ENCODE measurements around the gene ITGA5.

The ITGA5 gene

DNA sequence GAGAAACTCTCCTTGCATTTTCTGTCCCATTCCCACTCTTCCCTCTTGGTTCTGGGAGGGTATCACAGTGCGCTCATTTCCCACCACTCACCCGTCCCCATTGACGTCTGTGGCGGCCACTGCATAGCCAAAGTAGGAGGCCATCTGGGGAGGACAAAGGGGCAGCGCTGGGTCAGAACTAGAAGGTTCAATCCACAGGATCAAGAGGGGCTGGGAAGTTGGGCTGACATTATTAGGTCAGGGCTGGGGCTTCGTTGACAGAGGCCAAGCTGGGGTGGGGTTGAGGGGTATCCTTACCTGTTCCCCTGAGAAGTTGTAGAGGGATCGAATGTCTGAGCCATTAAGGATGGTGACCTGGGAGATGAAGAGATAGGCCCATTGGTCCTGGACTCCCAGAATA is 13.5 kb downstream of the ITGA5 start:
- Histone ChIP-seq H3K9me3 (ENCODE audit: control insufficient read depth in 1 of 2, low read length in 2 of 2) (no peaks in the 10 kb centered on the region), H3K4me1 (ENCODE audit: control insufficient read depth in 1 of 2, insufficient read depth in 2 of 2, low read length in 2 of 2) (peaks cover 0 to 22% of the 10 kb centered on the region in 2 donors), H3K27ac (ENCODE audit: low read length) (no peak overlapping the region), H3K27me3 (ENCODE audit: low read depth, low read length) (no peaks in the 10 kb centered on the region), H3K4me3 (ENCODE audit: low read depth in 1 of 2, low read length in 2 of 2) (no peak overlapping the region), H3K36me3 (ENCODE audit: control insufficient read depth in 1 of 2, insufficient read depth in 2 of 2, low read length in 2 of 2) (peaks cover 74 to 97% of the 10 kb centered on the region in 2 donors)

DNA sequence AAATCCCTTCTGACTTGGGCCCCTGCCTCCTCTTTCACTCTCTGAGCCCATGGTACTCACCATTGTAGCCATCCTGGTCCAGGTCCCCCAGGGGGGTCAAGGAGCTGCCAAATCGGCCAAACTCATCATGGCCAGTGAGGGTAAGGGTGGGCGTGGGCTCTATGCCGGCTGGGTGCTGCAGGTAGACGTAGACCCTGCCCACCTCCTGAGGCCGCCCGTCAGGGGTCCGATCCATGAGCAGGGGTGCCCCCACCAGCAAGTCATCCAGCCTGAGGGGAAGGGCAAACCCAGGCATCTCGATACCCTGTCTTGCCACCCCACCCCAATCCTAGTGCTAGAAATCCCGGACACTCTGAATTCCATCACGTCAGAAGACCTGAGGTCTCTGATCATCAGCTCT is 14.0 kb downstream of the ITGA5 start:
- Histone ChIP-seq H3K4me1 (ENCODE audit: control insufficient read depth in 1 of 2, insufficient read depth in 2 of 2, low read length in 2 of 2) (peaks cover 0 to 22% of the 10 kb centered on the region in 2 donors), H3K4me3 (ENCODE audit: low read depth in 1 of 2, low read length in 2 of 2) (no peak overlapping the region), H3K27me3 (ENCODE audit: low read depth, low read length) (no peaks in the 10 kb centered on the region), H3K36me3 (ENCODE audit: control insufficient read depth in 1 of 2, insufficient read depth in 2 of 2, low read length in 2 of 2) (peaks cover 78 to 97% of the 10 kb centered on the region in 2 donors), H3K27ac (ENCODE audit: low read length) (no peak overlapping the region), H3K9me3 (ENCODE audit: control insufficient read depth in 1 of 2, low read length in 2 of 2) (no peaks in the 10 kb centered on the region)

DNA sequence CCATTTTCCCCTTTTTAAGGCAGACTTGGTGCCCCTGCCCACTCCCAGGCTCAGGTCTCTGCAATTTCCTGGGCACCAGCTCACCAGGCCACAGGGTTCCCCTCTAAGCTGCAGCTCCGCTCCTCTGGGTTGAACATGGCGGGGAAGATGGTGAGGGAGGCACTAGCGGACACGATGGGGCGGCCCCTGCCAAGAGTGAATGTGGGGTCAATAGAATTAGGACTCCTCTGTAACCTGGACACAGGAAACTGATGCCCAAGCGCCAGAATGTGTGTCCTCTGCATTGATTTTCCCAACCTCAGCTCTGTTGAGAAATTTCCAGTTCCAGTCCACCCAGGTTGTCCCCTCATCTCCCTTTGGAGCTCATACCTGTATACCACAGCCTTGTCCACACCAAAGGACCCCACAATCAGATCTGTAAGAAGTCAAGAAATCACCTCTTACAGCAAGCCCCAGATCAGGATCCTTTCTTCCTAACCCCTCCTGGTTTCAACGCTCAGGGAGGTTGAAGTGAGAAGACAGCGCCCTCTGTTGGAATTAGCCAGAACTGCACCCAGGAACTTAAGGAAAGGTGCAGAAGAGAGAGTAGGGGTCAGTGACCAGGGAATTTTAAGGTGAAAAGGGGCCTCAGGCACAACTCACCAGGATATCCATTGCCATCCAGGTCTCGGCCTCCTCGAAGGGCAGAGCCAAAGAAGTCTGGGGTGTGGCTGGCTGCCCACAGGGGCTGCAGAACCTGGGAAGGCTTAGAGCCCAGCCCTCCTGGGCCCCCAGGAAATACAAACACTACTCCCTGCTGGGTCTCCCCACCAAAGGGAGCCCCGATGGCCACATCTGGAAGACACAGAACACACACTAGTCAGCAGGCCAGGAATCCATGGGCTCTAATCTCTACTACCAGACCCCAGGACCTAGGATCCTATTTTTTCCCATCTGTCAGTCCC is 14.7 kb downstream of the ITGA5 start:
- H3K36me3 ChIP-seq (ENCODE audit: control insufficient read depth in 1 of 2, insufficient read depth in 2 of 2, low read length in 2 of 2): peaks cover 83 to 98% of the 10 kb centered on the region in 2 donors
- no peaks in the 10 kb centered on the region for H3K9me3 ChIP-seq (ENCODE audit: control insufficient read depth in 1 of 2, low read length in 2 of 2)
- peaks cover 0 to 19% of the 10 kb centered on the region in 2 donors for H3K4me1 ChIP-seq (ENCODE audit: control insufficient read depth in 1 of 2, insufficient read depth in 2 of 2, low read length in 2 of 2)
- H3K27me3 ChIP-seq (ENCODE audit: low read depth, low read length): no peaks in the 10 kb centered on the region
- H3K27ac ChIP-seq (ENCODE audit: low read length): no peak overlapping the region
- no peak overlapping the region for H3K4me3 ChIP-seq (ENCODE audit: low read depth in 1 of 2, low read length in 2 of 2)

DNA sequence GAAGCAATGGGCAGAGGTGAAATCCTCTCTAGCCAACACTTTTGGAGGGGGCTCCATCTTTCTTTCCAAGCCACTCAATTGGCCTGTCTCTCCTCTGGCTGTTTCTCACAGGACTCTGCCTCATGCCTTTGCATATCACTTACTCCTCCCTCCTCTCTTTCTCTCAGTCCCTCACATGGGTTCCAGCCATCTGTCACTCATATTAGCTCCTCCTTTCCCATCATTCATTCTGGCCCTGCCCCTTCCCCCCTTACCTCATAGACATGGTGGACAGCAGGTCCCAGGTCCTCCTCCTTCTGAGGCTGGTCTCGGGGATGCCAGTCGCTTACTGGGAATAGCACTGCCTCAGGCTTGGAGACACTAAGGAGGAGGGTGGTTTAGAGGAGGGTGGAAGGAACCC is 17.9 kb downstream of the ITGA5 start:
- Histone ChIP-seq H3K27ac (ENCODE audit: low read length) (no peak overlapping the region), H3K36me3 (ENCODE audit: control insufficient read depth in 1 of 2, insufficient read depth in 2 of 2, low read length in 2 of 2) (peaks cover 85 to 99% of the 10 kb centered on the region in 2 donors)

DNA sequence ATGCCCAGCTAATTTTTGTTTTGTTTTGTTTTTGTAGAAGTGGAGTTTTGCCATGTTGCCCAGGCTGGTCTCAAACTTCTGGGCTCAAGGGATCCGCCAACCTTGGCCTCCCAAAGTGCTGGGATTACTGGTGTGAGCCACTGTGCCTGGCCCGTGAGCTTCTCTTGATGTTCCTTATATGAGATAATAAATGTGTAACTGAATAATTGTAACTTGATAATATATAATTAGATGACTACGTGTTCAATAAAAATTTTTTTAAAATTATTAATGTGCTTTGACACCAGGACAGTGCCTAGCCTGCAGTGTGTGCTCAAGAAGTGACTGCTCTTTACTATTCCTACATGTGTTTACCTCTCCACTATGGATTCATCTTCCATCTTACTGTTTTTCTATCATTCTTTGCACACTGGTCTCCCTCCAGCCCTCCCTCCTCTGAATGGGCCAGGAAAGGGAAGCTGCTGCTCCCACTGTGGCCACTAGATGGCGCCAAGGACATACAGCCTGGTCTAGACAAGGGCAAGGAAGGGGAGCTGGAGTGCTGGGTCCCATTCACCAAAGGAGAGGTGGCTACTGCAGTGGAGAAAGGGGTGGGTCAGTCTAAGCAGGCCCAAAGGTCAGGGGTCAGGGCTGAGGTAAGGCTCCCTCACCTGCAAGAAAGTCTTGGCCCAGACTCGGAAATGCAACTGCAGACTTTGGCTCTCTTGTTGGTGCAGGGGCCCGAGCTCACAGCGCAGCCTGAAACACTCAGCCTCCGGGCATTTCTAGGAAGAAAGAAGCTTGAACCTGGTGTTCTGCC is 19.9 kb downstream of the ITGA5 start:
- Histone ChIP-seq H3K4me3 (ENCODE audit: low read depth in 1 of 2, low read length in 2 of 2) (no peak overlapping the region), H3K36me3 (ENCODE audit: control insufficient read depth in 1 of 2, insufficient read depth in 2 of 2, low read length in 2 of 2) (peaks cover 72 to 95% of the 10 kb centered on the region in 2 donors), H3K27ac (ENCODE audit: low read length) (no peak overlapping the region)

More for the DNA sequence above, 17.9 kb downstream of the ITGA5 start:
- Histone ChIP-seq H3K27me3 (ENCODE audit: low read depth, low read length) (no peaks in the 10 kb centered on the region), H3K4me3 (ENCODE audit: low read depth in 1 of 2, low read length in 2 of 2) (no peak overlapping the region), H3K4me1 (ENCODE audit: control insufficient read depth in 1 of 2, insufficient read depth in 2 of 2, low read length in 2 of 2) (peaks cover 0 to 6% of the 10 kb centered on the region in 2 donors), H3K9me3 (ENCODE audit: control insufficient read depth in 1 of 2, low read length in 2 of 2) (no peaks in the 10 kb centered on the region)

GRCh38 chr12:54398218-54398617 is 20.8 kb downstream of the ITGA5 start:
- no peak overlapping the region for H3K27ac ChIP-seq (ENCODE audit: low read length)
- peaks cover 0 to 9% of the 10 kb centered on the region in 2 donors for H3K4me1 ChIP-seq (ENCODE audit: control insufficient read depth in 1 of 2, insufficient read depth in 2 of 2, low read length in 2 of 2)
- no peak overlapping the region for H3K4me3 ChIP-seq (ENCODE audit: low read depth in 1 of 2, low read length in 2 of 2)
- H3K27me3 ChIP-seq (ENCODE audit: low read depth, low read length): no peaks in the 10 kb centered on the region
- H3K9me3 ChIP-seq (ENCODE audit: control insufficient read depth in 1 of 2, low read length in 2 of 2): no peaks in the 10 kb centered on the region
- H3K36me3 ChIP-seq (ENCODE audit: control insufficient read depth in 1 of 2, insufficient read depth in 2 of 2, low read length in 2 of 2): peaks cover 68 to 86% of the 10 kb centered on the region in 2 donors

More for the DNA sequence above, 19.9 kb downstream of the ITGA5 start:
- no peaks in the 10 kb centered on the region for H3K27me3 ChIP-seq (ENCODE audit: low read depth, low read length)
- H3K4me1 ChIP-seq (ENCODE audit: control insufficient read depth in 1 of 2, insufficient read depth in 2 of 2, low read length in 2 of 2): peaks cover 0 to 6% of the 10 kb centered on the region in 2 donors
- no peaks in the 10 kb centered on the region for H3K9me3 ChIP-seq (ENCODE audit: control insufficient read depth in 1 of 2, low read length in 2 of 2)

DNA sequence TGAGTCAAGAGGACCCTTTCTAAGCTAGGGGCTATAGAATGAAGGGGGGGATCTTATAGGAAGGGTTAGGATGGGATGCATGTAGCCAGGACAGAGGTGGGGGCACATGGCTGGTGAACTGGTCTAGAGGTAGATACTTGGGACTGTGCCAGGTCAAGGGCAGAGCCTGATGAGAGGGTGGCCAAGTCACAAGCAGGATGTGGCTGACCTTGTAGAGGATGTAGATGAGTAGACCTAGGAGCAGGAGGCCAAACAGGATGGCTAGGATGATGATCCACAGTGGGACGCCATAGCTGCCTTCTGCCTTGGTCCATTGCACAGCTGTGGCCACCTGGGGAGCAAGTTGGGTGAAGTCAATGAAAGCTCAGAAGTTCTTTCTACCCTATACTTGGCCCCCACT is 21.9 kb downstream of the ITGA5 start:
- Histone ChIP-seq H3K9me3 (ENCODE audit: control insufficient read depth in 1 of 2, low read length in 2 of 2) (no peaks in the 10 kb centered on the region), H3K36me3 (ENCODE audit: control insufficient read depth in 1 of 2, insufficient read depth in 2 of 2, low read length in 2 of 2) (peaks cover 63 to 80% of the 10 kb centered on the region in 2 donors), H3K4me3 (ENCODE audit: low read depth in 1 of 2, low read length in 2 of 2) (no peak overlapping the region), H3K4me1 (ENCODE audit: control insufficient read depth in 1 of 2, insufficient read depth in 2 of 2, low read length in 2 of 2) (peaks cover 0 to 13% of the 10 kb centered on the region in 2 donors), H3K27ac (ENCODE audit: low read length) (no peak overlapping the region), H3K27me3 (ENCODE audit: low read depth, low read length) (no peaks in the 10 kb centered on the region)

GRCh38 chr12:54395545-54395944 is 23.5 kb downstream of the ITGA5 start:
- Histone ChIP-seq H3K36me3 (ENCODE audit: control insufficient read depth in 1 of 2, insufficient read depth in 2 of 2, low read length in 2 of 2) (peaks cover 47 to 64% of the 10 kb centered on the region in 2 donors), H3K9me3 (ENCODE audit: control insufficient read depth in 1 of 2, low read length in 2 of 2) (no peaks in the 10 kb centered on the region), H3K4me1 (ENCODE audit: control insufficient read depth in 1 of 2, insufficient read depth in 2 of 2, low read length in 2 of 2) (peaks cover 0 to 19% of the 10 kb centered on the region in 2 donors), H3K27ac (ENCODE audit: low read length) (no peak overlapping the region), H3K27me3 (ENCODE audit: low read depth, low read length) (no peaks in the 10 kb centered on the region), H3K4me3 (ENCODE audit: low read depth in 1 of 2, low read length in 2 of 2) (no peak overlapping the region)

DNA sequence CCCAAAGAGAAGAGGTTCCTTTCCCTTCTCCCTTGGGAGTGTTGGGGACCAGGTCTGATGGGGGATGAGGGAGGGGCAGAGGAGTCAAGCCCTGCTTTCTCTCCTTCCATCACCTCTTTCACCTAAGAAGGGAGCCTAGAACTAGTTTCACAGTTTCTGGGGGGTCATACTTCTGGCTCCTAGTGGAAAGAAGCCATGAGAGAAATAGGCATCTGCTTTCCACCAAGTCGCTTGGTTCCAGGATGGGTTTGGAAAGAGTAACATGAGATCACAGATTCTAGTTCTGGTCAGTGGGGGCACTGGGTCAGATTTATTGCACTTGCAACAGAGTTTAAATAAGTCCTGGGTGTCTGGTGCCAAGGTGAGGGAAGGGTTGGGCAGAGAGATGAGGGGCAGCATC is 24.1 kb downstream of the ITGA5 start:
- no peaks in the 10 kb centered on the region for H3K27me3 ChIP-seq (ENCODE audit: low read depth, low read length)
- no peak overlapping the region for H3K4me3 ChIP-seq (ENCODE audit: low read depth in 1 of 2, low read length in 2 of 2)
- no peaks in the 10 kb centered on the region for H3K9me3 ChIP-seq (ENCODE audit: control insufficient read depth in 1 of 2, low read length in 2 of 2)
- no peak overlapping the region for H3K27ac ChIP-seq (ENCODE audit: low read length)
- peaks cover 42 to 59% of the 10 kb centered on the region in 2 donors for H3K36me3 ChIP-seq (ENCODE audit: control insufficient read depth in 1 of 2, insufficient read depth in 2 of 2, low read length in 2 of 2)
- H3K4me1 ChIP-seq (ENCODE audit: control insufficient read depth in 1 of 2, insufficient read depth in 2 of 2, low read length in 2 of 2): peaks cover 0 to 19% of the 10 kb centered on the region in 2 donors

DNA sequence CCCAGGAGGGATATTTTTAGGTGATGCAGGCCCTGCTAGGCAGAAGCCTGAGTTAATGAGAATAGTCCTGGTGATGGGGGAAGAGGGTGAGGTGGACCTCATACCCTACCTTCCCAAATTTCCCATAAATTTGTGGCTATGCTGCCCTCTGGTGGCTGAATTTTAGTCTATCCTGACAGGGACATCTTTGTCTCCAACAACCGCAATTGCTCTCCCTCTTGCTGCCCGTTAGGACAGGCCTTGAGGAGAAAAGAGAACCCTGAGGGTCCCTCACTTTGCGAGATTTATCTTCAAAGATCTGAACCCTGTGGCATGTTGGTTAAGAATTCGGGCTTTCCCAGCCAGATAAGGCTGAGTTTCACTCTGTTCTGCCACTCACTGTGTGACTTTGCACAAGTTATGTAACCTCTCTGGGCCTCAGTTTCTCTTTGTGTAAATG is 24.8 kb downstream of the ITGA5 start:
- peaks cover 0 to 19% of the 10 kb centered on the region in 2 donors for H3K4me1 ChIP-seq (ENCODE audit: control insufficient read depth in 1 of 2, insufficient read depth in 2 of 2, low read length in 2 of 2)
- peaks cover 35 to 52% of the 10 kb centered on the region in 2 donors for H3K36me3 ChIP-seq (ENCODE audit: control insufficient read depth in 1 of 2, insufficient read depth in 2 of 2, low read length in 2 of 2)
- H3K27me3 ChIP-seq (ENCODE audit: low read depth, low read length): no peaks in the 10 kb centered on the region
- no peak overlapping the region for H3K4me3 ChIP-seq (ENCODE audit: low read depth in 1 of 2, low read length in 2 of 2)
- no peaks in the 10 kb centered on the region for H3K9me3 ChIP-seq (ENCODE audit: control insufficient read depth in 1 of 2, low read length in 2 of 2)
- no peak overlapping the region for H3K27ac ChIP-seq (ENCODE audit: low read length)

- H3K36me3 ChIP-seq (ENCODE audit: control insufficient read depth in 1 of 2, insufficient read depth in 2 of 2, low read length in 2 of 2): peaks cover 35 to 46% of the 10 kb centered on the region in 2 donors
- H3K4me1 ChIP-seq (ENCODE audit: control insufficient read depth in 1 of 2, insufficient read depth in 2 of 2, low read length in 2 of 2): peaks cover 0 to 19% of the 10 kb centered on the region in 2 donors
- H3K27ac ChIP-seq (ENCODE audit: low read length): no peak overlapping the region
- H3K9me3 ChIP-seq (ENCODE audit: control insufficient read depth in 1 of 2, low read length in 2 of 2): no peaks in the 10 kb centered on the region
- H3K27me3 ChIP-seq (ENCODE audit: low read depth, low read length): no peaks in the 10 kb centered on the region
- no peak overlapping the region for H3K4me3 ChIP-seq (ENCODE audit: low read depth in 1 of 2, low read length in 2 of 2)
Observed at GRCh38 chr12:54393743-54394142, 25.3 kb downstream of the ITGA5 start.
